ENCODE data around the gene IGLL1.
"Not testable (repeated sequence)": the region's sequence is repeated elsewhere in the genome, so short reads cannot be mapped to it uniquely, and the experiment has no call there.

The IGLL1 gene

DNA sequence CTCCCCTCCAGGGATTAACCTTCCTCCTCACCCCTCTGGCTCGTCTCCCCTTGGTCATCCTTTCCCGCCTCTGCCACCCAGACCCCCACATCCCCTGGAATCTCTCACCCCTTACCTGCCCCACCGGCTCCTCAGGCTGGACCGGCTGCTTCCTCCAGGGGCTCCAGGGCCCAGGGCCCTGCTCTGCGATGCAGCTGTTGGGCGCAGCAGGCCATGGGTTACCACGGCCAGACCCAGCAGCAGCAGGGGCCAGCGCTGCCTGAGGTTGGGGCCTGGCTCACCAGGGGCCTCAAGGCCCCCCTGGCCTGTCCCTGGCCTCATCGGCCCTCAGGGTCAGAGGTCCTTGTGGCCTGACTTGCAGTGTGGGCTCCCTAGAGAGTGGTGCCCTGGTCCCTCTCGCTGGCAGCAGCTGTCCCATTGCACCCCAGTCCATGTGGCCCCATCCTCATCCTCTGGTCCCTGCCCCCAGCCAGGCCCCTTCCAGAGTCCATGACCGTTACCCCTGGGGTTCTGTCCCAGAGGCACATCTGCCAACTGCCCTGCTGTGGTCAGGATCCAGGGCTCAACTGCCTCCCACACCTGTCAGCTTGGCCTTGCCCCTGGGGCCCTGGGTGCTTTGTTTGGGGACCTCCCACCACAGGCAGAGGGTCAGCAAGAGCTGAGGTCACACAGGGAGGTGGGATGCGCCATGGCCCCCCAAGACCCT, at the start of gene IGLL1:
TSS of gene IGLL1 (minus strand) at position 421 of the 706 bp plus-strand sequence. CDS start at position 321, 100 bp downstream.
- FAIRE-seq = no peak

DNA sequence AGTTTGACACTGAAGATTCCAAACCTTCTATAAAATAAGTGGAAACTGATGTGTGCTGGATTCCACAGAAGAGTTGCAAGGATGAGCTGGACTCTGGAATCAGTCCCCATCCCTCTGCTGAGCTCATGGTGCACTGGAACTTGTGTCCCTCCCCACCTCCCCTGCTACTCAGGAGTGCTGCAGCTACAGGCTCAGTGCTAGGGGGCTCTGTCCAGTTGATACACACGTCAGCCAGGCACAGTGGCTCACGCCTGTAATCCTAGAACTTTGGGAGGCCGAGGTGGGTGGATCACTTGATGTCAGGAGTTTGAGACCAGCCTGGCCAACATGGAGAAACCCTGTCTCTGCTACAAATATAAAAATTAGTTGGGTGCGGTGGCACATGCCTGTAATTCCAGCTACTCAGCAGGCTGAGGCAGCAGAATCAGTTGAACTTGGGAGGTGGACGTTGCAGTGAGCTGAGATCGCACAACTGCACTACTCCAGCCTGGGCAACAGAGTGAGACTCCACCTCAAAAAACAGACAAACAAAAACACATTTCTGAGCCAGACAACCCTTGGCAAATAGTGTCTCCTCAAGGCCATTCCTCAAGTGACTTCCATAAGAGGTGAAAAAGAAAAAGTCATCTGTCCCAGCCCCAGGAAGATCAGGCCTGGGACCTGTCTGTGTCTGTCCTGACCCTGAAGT, 48.1 kb upstream of the IGLL1 start:
- not testable (repeated sequence) for FAIRE-seq

DNA sequence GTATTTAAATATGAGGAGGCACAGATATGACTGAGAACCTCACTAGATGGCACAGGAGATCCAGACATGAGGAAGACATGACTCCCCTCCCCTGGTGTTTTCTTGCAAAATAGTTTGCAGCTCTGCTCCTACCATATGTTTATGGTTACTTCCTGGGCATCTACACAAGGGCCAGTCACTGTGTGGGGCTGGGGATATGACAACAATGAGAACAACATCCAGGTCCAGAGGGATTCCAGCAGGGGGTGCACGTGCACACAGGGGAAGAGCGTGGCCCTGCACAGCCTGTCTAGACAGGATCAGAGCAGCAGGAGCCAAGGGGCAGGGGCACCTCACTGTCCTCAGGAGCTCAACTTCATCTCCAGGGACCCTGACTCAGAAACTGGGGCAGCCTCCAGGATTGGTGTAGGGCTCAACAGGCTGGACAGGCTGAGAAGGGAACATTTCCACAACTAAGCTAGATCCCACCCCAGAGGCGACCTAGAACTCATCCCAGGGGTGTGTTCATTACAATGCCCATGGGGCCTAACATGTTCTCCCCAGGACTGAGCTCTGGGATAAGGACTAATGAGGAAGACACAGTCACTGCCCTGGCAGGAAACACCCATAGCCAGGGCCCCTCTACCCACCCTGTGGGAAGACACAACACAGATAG, 47.4 kb upstream of the IGLL1 start:
- FAIRE-seq = not testable (repeated sequence)

DNA sequence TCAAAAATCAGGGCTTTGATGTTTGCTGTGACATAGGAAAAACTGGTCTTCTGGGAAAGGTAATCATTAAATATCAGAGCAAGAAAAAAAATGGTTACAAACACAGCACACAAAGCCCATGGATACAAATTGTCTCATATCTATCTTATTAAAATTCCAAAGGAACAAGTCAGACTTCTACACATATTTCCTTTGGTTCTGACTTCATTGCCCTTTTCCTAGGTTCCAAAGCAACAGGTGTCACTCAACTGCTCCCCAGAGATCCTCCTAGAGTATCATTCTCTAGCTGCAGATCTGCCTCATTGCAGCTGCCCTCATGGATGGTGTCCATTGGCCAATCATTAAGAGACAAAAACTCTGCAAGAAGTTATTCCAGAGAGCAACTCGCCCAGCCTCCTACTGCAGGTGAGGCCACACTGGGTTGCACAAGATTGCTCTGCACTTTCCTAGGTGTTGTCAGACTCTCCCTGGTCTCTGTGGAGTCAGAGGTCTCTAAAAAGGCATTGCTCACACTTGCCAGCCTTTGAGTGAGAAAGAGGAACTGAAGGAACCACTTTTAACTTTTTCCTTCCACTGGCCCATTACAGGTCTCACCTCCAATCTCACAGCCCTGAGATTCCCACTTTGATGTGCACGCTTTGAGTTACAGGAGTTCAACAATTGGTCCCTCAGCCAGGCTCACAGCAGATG, 46.3 kb upstream of the IGLL1 start:
- FAIRE-seq = no peak

DNA sequence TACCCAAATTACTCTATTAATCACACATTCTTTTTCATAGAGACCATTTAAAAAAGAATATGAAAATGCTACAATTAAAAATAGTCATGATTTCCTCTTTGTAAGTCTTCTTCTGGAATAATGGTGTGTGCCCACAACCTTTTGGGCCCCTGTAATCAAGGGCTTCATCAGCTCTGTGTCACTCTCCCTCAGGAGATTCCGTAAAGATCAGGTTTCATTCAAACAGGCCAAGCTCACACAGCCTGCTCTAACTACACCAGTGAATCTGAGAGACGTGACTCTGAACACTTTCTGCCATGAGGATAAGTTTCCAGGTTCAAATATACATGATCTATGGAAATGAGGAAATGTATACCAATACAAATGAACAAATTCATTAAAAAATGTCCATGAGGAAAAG, 42.5 kb upstream of the IGLL1 start:
- FAIRE-seq = no peak

DNA sequence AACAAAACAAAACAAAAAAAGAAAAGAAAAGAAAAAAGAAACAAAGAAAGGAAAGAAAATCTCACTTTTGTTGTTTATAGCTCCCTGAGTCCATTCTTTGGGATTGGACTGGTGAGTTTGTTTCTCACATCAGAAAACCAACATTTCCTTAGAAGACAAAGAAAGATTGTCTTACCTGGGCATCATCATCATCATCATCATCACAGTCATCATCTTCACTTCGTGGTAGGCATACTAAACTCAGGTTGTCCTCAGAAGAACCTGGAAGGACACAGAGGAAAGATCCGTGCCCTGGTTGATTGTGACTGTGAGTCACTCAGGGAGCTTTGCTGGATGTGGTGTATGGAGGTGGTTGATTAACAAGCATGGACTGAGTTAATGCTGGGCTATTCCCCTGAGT, 41.8 kb upstream of the IGLL1 start:
- not testable (repeated sequence) for FAIRE-seq

DNA sequence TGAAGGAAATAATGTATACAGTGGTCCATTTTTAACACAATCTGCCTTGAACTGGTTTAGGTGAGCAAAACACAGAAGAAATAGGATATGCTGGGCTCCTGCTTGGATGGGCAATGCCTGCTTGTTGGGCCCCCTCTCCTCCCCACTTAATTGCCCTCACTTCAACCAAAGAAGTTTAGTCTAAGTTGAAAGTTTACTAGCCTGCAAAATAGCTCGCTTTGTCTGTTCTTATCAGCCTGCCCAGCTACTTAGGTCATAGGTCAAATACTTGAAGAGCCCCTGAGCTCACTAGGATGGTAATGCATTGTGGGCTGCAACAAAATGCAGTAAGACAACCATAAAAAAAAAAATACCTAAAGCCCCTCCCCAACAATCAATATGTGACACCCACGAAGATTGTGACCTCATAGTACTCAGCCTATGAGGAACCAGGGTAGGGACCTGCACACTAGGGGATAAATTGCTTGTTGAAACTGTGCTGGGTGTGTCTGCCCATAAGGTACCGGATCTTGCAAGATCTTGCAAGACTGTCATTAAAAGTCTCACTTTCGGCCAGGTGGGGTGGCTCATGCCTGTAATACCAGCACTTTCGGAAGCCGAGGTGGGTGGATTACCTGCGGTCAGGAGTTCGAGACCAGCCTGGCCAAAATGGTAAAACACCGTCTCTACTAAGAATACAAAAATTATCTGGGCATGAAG, 41.1 kb upstream of the IGLL1 start:
- no peak for FAIRE-seq

DNA sequence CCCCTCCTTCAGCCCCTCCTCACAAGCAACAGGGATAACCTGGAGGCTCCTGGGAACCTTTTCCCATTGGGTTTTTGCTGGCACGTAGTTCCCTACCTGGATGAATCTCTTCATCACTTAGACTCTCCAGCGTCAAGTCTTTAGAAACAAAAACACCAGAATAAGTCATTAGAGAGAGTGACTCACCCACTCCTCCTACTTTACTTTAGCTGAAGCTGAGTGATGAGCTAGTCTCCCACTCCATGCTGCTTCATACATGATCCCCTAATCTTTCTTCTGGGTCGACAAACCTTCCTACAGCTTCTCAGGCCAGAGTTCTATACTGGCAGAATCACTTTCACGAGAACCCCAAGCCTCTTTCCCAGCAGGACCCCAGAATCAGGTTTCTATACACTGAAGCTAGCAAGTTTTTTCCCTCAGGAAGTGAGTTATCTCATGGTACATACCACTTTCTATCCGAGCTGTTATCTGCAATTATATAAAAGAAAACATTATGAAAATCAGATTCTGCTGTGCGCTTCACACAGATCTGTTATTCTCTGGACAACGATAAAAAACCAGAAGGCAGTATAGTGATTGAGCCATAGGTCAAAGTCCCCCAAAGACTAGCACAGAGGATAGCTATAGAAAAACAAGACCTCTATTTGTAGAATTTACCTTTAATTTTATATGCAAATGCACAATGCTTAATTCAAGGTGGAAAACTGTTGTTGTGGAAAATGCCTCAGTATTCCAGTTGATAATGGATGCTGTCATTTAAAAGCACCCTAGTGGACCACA, 33.3 kb upstream of the IGLL1 start:
- FAIRE-seq = no peak

DNA sequence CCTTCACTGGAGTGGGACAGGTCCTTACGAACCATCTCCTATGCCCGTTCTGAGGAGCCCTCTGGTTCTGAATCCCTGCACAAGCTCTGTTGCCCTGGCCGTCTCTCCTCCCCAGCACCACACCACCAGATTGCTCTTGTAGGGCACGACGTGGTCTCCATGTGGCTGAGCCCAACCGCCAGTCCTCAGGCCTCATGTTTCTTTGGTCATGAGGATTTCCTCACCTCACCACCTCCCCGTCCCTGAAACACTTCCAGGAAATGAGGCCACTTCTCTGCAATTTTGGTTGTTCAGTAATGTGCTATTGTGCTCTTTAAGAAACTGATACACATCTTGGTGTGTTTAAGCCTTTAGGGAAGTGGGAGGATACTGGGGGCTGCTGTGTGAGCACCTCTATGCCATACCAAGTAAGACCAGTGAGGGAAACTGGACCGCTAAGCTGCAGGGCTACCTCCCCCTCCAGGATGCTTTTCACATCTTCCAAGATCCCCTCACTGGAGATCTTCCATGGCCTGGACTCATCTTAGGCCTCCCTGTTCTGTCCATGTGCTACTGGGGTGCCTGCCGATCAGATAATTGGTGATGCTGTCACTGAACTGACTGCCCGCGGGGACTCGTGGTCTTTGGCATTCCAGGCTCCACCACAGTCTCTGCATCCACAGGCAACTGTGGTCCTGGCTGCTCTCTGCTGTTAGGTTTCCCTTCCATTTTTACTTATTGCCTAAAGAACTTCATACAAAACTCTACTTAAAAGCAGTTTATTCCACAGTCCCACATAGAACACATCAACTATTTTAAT, 30.1 kb upstream of the IGLL1 start:
- FAIRE-seq = no peak

DNA sequence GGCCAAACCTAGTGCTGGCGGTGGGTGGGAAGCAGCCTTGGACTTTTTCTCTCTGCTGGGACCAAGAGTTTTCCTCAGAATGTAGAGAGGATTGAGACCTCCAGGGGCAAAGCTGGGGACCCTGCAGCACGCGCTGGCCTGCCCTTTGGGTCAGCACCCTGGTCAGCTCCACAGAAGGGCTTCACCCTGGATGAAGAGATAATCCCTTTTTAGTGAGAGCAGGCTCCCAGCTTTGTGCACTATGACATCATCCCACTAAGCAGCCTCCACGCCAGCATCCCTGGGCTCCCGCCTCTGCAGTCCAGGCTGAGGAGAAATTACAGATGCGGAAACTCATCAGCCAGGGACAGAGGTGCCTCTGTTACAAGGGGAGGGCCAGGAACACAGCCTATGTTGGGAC, 28.5 kb upstream of the IGLL1 start:
- FAIRE-seq = no peak

DNA sequence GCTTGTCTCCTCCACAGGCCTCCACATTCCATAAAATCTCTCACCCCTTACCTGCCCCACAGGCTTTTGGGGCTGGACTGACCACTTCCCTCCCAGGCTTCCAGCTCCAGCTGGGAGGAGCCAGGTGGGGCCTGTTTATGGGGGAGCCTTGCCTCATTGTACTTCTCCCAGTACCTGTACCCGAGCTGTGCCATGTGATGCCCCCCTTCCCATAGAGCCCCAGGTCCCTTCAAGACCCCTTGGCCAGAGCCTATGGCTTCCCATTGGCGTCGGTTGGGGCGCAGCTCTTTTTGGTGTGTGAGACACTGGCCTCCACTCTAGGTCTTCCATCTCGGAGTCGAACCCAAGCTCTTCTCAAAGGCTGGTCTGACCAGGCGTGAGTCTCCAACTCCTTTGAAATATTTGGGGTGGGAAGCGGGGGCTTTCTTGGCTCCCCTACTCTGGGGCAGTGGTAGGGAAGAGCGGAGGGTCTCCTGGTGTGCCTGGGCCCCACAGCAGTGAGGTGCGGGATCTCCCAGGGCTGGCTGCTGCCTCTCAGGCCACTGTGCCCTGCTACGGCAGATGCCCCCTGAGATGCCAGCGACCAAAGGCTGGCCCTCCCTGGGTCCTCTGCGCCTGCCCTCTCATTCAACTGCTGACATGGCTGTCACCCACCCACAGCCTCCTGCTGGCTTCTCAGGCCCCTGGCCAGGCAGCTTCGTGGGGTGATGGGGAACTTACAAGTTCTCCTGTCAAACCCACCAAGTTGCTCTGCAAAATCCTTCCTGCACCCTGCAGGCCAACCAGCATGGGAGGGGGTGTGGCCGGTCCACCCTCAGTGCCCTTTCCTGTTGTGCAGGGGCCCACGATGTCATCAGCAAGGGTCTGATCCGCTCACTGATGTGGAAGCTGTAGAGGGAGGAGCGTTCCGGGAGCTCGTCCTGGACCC, 26.4 kb upstream of the IGLL1 start:
- no peak for FAIRE-seq

DNA sequence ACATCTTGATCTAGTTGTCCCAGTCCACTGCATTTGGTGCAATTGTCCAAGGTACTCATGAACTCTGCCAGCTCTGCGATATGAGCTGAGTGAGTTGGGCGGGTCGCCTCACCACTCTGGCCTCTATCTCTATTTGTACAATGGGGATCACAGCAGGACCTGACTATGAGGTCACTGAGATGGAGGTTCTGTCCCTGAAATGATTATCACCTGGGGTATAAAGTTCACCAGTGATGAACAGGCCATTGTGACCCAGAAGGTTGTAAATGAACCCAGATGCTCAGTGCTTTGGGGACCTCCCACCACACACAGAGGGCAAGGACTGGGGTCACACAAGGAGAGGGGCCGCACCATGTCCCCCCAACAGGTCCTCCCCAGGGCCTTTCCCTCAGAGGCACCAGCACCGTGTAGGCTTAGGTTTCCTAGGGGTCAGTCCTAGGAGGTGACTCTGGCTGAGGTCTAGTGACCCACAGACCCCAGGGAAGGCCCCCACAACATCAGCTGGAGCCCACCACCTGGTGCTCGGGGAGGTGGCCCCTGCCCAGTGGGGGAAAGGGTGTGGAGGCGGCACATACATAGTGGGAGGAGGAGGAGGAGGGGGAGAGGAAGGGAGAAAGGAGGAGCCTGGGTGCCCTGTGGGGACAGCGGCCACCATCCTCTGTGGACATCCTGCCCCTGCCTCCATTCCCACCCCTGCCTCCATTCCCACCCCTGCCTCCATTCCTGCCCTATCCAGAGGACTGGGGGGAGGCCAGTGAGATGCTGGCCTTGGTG, 25.0 kb upstream of the IGLL1 start:
- FAIRE-seq = no peak

DNA sequence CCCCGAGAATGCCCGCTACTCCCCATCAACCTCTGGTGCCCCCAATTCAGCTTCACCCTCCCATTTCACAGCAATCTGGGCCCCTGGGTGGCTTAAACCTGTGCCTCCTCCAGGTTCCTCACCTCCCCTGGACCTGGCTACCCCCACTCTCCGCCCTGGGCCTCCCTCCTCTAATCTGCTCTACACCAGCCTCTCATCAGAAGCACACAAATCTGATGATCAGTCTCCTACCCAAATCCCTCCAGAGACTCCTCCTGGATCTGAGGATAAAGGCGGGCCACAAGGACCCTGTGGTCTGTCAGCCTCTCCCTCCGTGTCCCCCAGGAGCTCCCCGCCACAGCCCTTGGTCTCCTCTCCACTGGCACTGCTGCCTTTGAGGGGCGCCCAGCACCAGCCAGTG, 23.2 kb upstream of the IGLL1 start:
- no peak for FAIRE-seq

DNA sequence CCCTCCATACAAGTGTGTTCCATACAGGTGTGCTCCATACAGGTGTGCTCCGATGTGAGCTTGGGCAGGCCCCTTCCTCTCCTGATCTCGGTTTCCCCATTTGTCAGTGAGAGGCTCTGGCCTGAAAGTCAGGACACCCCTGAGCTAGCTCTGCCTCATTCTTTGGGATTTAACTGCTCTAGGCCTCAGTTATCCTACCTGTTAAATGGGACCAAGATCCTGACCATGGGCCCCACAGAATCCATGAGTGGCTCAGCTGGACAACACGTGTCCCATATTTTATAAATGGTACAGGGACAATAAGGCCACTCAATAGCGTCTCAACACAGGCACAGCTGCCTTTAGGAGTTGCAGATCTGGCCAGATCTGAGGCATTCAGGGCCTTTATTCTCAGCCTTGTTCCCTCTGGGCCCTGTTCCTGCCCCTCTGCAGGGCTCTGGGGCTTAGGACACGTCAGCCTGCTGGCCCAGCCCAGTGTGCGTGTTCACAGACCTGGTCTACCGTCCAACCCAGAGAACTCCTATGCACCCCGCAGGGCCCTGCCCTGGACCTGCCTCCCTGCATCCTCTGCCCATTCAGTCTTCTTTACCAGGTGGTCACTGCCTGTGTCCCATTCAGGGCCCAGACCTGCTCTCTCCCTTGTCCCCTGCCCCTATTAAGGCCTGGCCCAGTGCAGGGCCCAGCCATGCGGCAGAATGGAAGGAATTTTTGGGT, 18.9 kb upstream of the IGLL1 start:
- no peak for FAIRE-seq

DNA sequence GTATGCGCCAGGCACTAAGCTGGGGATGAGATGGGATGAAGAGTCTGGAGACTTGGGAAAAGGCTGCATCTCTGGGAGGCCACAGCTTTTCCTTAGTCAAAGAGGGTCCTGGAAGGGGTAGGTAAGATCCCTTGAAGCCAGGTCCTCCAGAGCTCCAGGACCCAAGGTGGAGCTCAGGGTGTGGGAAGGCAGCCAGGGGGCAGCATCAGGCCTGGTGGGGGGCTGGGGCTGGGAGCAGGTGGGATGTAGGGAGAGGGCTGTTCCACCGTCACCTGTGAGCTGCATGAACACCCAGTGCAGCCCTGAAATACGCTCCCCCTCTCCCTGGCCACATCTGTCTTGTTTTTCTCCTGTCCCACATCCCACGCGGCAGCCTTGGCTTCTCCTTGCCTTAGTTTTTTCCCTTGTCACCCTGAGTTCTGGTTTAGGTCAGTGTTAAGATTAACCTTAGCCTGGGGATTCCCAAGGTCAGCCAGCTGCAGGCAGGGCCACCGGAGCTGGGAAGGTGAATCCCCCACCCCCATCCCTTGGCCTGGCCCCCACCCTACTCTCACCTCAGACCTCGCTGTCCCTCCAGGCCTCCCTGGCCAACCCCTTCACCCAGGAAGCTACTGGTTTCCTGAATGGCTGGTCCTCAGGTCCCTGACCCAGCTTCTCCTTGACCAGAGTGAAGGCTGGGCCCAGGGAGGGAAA, 17.6 kb upstream of the IGLL1 start:
- not testable (repeated sequence) for FAIRE-seq

DNA sequence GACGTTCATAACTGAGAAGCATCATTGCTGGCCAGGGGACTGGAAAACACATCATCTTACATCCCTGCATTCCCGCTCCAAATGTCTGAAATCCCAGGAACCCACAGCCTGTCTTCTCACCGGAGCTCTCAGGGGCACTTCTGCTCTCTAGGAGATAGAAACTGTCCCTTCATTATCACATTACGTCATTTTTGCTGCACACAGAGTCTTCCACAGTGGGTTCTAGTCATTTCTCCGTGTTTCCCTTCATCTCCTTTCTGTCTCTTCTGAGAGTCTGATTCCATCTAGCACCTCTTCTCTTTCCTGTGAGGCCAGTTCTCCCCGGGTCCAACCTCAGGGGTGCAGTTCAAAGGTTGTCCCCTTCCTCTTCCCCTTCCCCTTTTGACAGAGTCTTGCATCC, 15.8 kb upstream of the IGLL1 start:
- FAIRE-seq = not testable (repeated sequence)

DNA sequence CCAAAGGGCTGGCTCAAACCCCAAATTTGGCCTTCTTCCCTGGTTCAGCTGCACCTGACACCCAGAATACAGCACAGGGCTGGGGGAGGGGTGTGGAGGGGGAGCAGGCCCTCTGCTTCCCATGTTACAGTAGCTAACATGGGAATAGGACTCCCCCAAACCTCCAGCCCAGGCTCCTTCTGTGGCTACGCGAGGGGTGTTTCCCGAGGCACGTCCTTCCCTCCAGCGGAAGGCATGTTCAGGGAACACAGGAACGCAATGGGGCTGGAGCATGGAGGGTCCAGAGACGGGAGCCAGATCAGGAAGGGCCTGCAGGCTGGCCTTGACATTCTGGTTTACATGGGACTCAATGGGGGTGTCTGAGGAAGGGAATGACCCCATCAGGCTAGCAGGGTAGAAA, 11.8 kb upstream of the IGLL1 start:
- no peak for FAIRE-seq

Data from G401.6 (cell line).